Effector CD4-positive, alpha-beta T cell (primary cell): Measurements from ENCODE around the gene RGS7. TPM values are rescaled to one million over a fixed set of nuclear protein-coding genes. Genes with fewer than 3 reads are reported as not detected.

Experiments
- DNase-seq: peaks from one replicate; pipeline ENCODE4 v3.0.0-alpha.2; 2020
- total RNA-seq: gene quantifications from one replicate; lab custom pipeline; 2026; lab: John Stamatoyannopoulos, UW

Gene RGS7
- total RNA-seq = not detected

DNA sequence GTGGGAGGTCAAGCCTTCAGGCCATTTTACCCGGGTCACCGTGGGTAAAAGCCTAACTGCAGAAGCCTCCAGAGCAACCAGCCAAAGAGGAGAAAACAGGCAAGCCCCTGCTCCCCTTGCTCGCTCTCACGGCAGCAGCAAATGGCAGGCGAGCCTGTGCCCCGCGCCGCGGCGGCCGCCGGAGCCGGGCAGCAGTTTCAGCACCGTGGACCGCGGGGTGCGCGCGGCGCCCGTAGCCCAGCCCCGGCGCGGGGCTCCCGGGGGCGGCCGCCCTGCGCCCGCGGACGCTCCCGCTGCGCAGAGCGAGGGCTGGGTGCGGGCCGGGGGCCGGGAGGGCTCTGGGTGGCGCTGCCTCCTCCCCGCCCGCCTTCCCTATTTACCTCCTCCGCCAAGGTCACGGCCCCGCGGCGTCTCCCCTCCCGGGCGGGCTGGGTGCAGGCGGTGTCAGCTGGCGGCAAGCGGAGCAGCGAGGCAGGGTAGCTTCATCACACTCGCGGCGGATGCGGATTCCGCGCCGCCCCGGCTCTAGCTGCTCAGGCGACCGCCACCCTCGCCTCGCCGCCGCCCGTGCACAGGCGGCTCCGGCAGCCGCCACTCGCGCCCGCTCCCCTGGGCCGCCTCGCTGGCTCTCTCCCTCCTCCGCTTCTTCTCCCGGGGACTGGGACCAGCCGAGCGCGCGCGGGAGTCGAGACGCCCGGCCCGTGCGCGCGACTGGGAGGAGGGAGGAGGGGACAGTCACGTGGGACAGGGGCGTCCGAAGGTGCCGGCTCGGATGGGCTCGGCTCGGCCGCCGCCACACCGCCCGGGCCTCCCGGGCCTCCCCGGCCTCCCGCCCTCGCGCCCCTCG is at the start of gene RGS7:
Gene RGS7, minus strand, starts transcription at position 687 of the 847 bp plus-strand sequence.
- DNase-seq = no peak

DNA sequence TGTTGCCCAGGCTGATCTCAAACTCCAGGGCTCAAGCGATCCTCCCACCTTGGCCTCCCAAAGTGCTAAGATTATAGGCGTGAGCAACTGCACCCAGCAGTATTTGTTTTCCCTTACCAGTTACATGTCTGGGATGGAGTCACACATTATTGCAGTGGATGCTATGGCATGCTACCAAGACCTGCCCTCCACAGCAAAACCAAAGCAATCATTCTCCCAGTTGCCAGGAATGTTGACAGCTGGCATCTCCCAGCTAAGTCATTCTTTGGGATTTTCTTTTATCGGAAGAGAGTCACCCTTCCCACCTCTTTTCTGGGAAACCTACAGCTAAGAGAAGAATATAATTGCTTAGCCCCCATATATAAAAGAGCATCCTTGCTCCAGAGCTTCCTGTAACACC is 49.4 kb upstream of the RGS7 start:
- no peak for DNase-seq

- DNase-seq = no peak
These were observed 44.2 kb upstream of the RGS7 start for GRCh38 chr1:241401156-241401555.

- no peak for DNase-seq
These were observed 40.0 kb upstream of the RGS7 start for GRCh38 chr1:241396747-241397681.

DNA sequence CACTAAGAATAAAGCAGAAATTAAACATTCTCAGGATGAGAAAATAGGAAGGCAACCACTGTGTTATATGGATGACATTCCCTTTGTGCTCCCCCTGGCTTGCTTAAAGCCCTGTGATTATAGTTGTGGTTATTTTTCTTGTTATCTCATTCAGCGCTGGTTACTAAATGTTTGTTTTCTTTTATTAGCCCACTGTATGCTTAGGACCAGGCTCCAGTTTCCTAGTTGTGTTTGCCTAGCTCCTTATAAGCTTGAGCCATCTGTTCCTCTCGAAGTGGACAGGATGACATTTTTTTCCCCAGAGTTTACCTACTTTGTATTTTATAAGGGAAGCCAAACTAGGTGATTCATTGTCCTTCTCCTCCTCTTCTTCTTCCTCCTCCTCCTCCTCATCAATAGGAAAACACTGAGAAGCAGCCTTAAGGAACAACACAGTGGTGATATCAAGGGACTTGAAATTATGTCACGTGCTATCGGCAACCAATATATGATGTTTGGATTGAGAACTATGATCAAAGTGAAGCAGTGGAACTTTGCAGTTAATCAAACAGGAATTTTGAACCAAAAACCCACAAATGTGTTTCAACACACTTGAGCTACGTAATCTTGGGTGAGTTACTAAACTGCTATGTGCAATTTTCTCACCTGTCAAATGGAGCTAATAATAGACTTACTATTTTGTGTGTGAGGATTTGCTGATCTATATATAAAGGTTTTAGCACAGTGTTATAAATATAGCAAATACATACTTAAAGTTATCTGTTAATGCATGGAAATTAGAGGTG is 35.1 kb upstream of the RGS7 start:
- no peak for DNase-seq

- DNase-seq = no peak
These were observed 33.5 kb upstream of the RGS7 start for GRCh38 chr1:241390526-241390925.

GRCh38 chr1:241389400-241389799 is 32.4 kb upstream of the RGS7 start:
- no peak for DNase-seq

DNA sequence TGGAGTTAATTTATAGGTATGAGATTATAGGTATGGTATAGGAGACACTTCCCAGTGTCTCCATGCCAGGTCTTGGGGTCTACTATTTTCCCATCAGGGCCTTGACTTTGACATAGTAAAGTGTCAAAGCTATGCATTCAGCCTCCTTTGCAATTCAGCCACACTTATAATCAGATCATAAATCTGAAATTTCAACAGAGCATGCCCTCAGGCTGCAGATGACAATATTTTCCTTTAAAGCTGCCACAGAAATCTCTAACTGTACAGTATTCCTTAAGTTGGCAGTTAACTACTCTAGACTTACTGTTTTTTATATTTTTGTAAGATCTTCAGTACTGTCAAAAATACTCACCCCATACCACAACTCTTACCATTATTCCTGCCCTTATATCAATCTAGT is 30.2 kb upstream of the RGS7 start:
- no peak for DNase-seq

- DNase-seq = no peak
These were observed 19.7 kb upstream of the RGS7 start for GRCh38 chr1:241376701-241377100.

GRCh38 chr1:241375886-241376285 is 18.9 kb upstream of the RGS7 start:
- DNase-seq = no peak

DNA sequence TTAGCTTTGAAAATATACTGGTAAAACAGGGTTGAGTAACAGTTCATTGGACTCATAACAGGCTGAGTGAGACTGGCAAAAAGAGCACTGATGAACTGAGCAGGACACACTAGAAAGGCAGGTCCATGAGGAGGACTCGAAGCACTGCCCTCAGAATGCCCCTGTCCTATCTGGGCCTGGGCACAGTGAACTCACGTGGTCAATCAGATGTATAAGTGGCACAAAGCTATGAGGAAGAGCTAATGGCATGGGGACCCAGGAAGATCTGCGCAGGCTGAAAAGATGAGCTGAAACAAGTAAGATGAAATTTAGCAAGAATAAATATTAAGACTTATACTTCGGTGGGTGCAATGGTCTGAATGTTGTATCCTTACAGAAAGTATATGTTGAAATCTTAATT is 9.2 kb upstream of the RGS7 start:
- DNase-seq = no peak

DNA sequence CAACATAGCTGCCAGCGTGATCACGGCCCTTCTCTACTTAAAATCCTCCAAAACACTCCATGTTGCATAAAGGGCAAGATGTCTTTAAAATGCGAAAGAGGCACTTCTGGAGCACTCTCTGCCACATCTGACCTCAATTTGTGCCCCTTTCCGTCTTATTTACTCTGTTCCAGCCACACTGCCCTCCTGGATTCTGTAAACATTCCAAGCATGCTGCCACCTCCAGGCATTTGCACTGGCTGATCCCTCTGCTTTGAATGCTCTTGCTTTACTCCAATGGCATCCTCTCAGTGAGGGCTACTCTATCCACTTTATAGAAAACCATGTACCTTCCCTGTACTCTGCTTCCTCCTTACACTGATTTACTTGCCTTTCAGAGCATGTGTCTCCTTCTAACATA is 5.3 kb upstream of the RGS7 start:
- no peak for DNase-seq

GRCh38 chr1:241357366-241358340 is 648 bp upstream of the RGS7 start:
- DNase-seq = no peak

DNA sequence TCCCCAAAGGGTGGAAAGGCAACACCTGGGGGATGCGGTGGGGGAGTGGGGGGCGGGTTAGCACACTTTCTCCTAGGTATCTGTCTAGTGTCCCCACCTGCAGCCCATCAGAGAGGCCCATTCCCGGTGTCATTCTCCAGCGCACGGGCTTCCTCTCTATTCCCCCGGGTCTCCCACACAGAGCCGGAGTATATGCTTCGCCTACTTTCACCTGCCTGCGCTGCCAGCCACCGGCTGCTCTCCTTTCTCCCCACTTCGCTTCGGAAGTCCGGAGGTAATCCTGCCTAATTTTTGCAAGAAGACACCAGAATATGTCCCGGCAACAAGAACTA is 852 bp downstream of the RGS7 start:
- DNase-seq = no peak

DNA sequence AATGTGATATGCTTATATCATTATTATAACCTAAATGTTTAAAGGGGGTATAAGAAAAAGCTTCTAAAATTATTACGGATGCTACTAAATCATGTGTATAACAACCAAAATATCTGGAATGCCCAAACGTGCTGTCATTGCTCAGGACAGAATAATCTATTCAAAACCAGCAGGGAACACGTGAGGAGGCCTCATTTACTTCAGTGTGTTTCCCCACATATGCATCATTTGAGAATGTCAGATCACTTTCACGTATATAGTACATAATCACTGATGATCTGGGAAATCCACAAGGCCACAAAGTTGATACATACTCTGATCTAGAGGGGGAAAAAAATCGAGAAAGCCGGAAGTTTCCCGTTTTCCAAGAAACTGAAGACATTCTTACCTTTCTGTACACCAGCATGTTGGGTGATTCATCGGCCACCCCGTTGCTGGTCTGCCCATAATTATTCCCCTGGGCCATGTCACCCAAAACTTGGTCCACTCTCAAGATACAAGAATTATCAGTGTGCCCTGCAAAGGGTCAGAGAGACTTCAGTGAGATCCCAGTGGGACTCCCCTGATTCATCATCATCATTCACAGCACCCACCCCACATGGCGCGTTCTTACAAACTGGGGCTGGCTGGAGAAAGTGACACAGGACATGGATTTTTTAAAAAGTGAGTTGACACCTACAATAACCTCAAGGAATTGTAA is 1.5 kb downstream of the RGS7 start:
- no peak for DNase-seq

DNA sequence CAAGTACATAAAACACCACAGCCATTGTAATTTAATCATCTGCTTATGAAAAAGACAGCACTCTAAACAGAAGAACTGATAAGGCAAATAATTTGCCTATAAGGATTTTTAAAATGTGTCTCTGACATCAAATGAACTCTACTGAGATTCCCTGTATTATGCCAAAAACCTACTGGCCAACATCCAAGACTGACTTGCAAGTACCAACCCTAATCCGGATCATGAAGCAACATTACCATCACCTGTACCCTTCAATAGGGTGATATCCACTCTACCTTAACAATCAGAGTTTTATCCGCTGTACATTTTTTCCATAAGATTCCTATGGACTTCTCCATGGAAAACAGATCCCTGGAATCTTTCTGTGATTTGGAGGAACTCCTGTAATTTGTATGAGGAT is 4.6 kb downstream of the RGS7 start:
- no peak for DNase-seq

- DNase-seq = no peak
These were observed 5.2 kb downstream of the RGS7 start for GRCh38 chr1:241351841-241352240.

DNA sequence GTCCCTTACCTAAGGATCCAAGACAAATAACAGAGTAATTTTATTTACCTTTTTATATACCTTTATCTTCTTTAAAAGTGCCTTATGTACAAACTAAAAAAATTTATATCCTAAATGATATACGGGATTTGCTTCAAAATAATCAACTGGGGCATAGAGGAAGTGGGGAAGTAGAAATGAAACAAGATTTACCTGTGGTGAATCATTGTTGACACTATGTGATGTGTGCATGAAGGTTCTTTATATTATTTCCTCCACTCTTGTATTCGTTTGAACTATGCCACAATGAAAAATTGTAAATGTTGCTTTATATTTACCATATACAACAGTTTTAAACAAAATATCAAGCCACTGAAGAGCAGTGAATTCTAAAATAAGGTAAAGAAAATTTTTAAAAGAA is 13.0 kb downstream of the RGS7 start:
- DNase-seq = no peak

GRCh38 chr1:241336335-241336734 is 20.7 kb downstream of the RGS7 start:
- no peak for DNase-seq

DNA sequence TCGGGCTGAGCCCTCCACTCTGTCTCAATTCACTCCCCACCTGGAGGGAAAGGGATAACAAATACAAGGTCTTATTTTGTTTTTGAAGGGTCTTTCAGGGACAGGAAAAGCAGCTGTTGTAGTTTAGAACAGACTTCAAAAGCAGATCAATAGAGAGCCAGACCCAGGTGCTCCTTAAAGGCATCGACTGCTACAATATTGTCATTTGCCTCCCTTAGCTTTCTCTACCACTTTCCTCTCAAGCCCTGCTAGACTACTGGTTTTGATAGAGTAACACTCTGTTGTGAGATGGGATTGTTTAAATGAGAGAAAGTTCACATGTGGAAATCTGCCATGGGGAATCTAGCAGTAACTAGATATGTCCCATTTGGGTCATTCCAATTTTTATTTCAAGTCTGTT is 24.0 kb downstream of the RGS7 start:
- DNase-seq = no peak

DNA sequence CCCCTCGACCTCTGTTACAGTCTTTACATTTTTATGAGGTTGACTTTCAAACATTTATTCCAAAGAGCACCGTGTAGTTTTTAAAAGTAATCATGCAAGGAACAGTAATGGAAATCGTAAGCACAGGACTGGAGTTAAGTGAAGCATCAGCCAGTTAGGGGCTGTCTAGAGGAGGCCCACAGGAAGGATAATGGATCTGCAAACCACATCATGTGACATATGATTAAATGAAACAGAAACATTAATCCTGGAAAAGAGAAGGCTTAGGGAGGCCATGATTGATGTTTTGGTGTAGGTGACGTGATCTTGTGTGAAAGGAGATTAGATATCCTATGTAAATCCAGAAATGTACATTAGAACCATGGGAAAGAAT is 25.0 kb downstream of the RGS7 start:
- no peak for DNase-seq
